RWPE1 (cell line): ENCODE data around the gene S100A5.

Source experiments
- CTCF ChIA-PET: fragments of 350-600 bp; sonication (Branson Sonifier 250); formaldehyde crosslinking; extraction: SDS; loops from one replicate; lab custom pipeline; 2021; lab: Yijun Ruan, JAX
- POLR2A ChIA-PET: fragments of 400-600 bp; formaldehyde crosslinking; extraction: SDS; loops from one replicate; lab custom pipeline; 2020; ENCODE audit warnings: antibody characterized with exemption; ENCODE audit not compliant: low non-redundant PET; lab: Yijun Ruan, JAX
- DNase-seq: peaks from one replicate; pipeline ENCODE4 v3.0.0; 2012; ENCODE audit warnings: low spot score
- H3K27ac ChIP-seq: fragments of 450-650 bp; 2 replicates; pipeline ENCODE4 v1.5.1; 2017
- TF ChIP-seq, protein P1 (sequence below): fragments of 450-650 bp; conservative IDR thresholded peaks from 2 replicates; pipeline ENCODE4 v1.5.1; 2017; ENCODE audit warnings: low read depth, mild to moderate bottlenecking

The S100A5 gene

GRCh38 chr1:153510984-153511410 is 29.7 kb downstream of the S100A5 start:
- peak overlapping the region; percentile 55 for H3K27ac ChIP-seq
- CTCF ChIA-PET = interaction anchor here (0.6 to 2.5 kb wide), 28 partner anchors 10 to 310 kb away, joined by 3 to 28 read pairs (median 4); partner anchors contain the start of genes PGLYRP4, S100A13 and S100A4
- POLR2A ChIA-PET = interaction anchor here (1.2 kb wide), 1 partner anchor 57 kb away, joined by 6 read pairs; no protein-coding TSS in a partner anchor
- DNase-seq = peak; percentile 85
- TF ChIP-seq, protein P1, sequence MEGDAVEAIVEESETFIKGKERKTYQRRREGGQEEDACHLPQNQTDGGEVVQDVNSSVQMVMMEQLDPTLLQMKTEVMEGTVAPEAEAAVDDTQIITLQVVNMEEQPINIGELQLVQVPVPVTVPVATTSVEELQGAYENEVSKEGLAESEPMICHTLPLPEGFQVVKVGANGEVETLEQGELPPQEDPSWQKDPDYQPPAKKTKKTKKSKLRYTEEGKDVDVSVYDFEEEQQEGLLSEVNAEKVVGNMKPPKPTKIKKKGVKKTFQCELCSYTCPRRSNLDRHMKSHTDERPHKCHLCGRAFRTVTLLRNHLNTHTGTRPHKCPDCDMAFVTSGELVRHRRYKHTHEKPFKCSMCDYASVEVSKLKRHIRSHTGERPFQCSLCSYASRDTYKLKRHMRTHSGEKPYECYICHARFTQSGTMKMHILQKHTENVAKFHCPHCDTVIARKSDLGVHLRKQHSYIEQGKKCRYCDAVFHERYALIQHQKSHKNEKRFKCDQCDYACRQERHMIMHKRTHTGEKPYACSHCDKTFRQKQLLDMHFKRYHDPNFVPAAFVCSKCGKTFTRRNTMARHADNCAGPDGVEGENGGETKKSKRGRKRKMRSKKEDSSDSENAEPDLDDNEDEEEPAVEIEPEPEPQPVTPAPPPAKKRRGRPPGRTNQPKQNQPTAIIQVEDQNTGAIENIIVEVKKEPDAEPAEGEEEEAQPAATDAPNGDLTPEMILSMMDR = peak; percentile 93

GRCh38 chr1:153509729-153510354 is 30.9 kb downstream of the S100A5 start:
- POLR2A ChIA-PET = no interaction called here
- TF ChIP-seq, protein P1 = peak; percentile 63
- no peak overlapping the region; the same call in 1 of the 2 replicates for H3K27ac ChIP-seq
- DNase-seq = no peak
- CTCF ChIA-PET = interaction anchor here (0.6 to 2.5 kb wide), 9 partner anchors 15 to 155 kb away, joined by 3 to 28 read pairs (median 3); no protein-coding TSS in a partner anchor

GRCh38 chr1:153509036-153509435 is 31.7 kb downstream of the S100A5 start:
- POLR2A ChIA-PET = no interaction called here
- peak overlapping the region; percentile 87 for H3K27ac ChIP-seq
- CTCF ChIA-PET = interaction anchor here (0.6 to 1.0 kb wide), 4 partner anchors 24 to 154 kb away, joined by 3 to 6 read pairs (median 4); no protein-coding TSS in a partner anchor
- TF ChIP-seq, protein P1 = no peak
- no peak for DNase-seq

DNA sequence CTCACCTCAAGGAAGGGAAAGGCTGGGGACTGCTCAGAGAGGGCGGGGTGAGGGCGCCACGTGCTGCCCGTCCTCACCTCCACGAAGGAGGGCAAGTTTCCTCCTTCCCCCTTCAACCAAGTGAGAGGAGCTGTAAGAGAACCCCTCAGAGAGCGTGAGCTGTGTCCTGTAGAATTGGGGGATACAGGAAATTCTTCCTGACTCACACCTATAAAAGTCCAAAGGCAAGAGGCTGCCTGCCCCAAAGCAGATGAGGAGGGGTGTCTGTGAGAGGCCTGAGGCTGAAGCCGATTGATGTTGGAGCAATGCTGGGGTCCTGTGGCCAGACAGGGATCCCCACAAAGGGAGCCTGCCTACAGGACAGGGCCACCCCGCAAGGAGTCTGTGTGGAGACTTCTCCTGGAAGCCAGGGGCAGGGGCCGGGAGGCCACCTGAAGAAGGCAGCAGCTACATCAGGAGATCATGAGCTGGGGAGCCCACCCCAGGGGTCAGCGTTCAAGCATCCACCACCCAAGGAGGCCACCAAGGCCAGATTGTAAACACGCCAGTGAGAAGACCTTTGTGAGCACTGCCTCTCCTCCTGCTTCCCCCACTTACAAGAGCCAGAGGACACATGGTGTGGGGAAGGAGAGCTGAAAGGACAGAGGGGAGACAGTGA is 32.7 kb downstream of the S100A5 start:
- H3K27ac ChIP-seq = peak overlapping the region; percentile 87
- TF ChIP-seq, protein P1 = no peak
- POLR2A ChIA-PET = no interaction called here
- CTCF ChIA-PET = interaction anchor here (0.6 kb wide), 1 partner anchor 169 kb away, joined by 3 read pairs; no protein-coding TSS in a partner anchor
- DNase-seq = no peak

GRCh38 chr1:153506831-153507413 is 33.8 kb downstream of the S100A5 start:
- ChIA-PET POLR2A (interaction anchor here (1.1 kb wide), 2 partner anchors 9 to 127 kb away, joined by 3 read pairs; partner anchors contain the start of gene CHTOP), CTCF (interaction anchor here (0.6 kb wide), 3 partner anchors 64 to 170 kb away, joined by 3 read pairs; no protein-coding TSS in a partner anchor)
- TF ChIP-seq, protein P1 = no peak
- peak; percentile 87 for DNase-seq
- peak overlapping the region; percentile 87 for H3K27ac ChIP-seq

GRCh38 chr1:153506386-153506785 is 34.3 kb downstream of the S100A5 start:
- CTCF ChIA-PET = interaction anchor here (0.6 kb wide), 2 partner anchors 64 to 154 kb away, joined by 3 read pairs; no protein-coding TSS in a partner anchor
- POLR2A ChIA-PET = interaction anchor here (1.1 kb wide), 2 partner anchors 9 to 128 kb away, joined by 3 read pairs; partner anchors contain the start of gene CHTOP
- TF ChIP-seq, protein P1 = no peak
- peak overlapping the region; percentile 87 for H3K27ac ChIP-seq
- DNase-seq = no peak
